Activated T-cell treated with anti-CD3 and anti-CD28 coated beads, Interleukin-2, amount 50 U/mL, for 48 hours (primary cell): Measurements from ENCODE around the gene GAB2.
"Not testable (repeated sequence)": the region's sequence is repeated elsewhere in the genome, so short reads cannot be mapped to it uniquely, and the experiment has no call there.

ENCODE experiments used
- DNase-seq, 2 experiments: peaks; one replicate each; pipeline ENCODE4 v3.0.0-alpha.2; 2020

Gene GAB2

GRCh38 chr11:78364128-78364751 lies 53.4 kb downstream of the GAB2 start:
- no peak for DNase-seq

GRCh38 chr11:78363024-78363619 lies 54.5 kb downstream of the GAB2 start:
- DNase-seq, result no peak

GRCh38 chr11:78361228-78361627 lies 56.4 kb downstream of the GAB2 start:
- DNase-seq, result no peak

GRCh38 chr11:78359921-78360320 lies 57.7 kb downstream of the GAB2 start:
- DNase-seq, result no peak

- not testable (repeated sequence) for DNase-seq
Observed at GRCh38 chr11:78357924-78358323, 59.7 kb downstream of the GAB2 start.

- DNase-seq, result not testable (repeated sequence)
Observed at GRCh38 chr11:78357425-78357824, 60.2 kb downstream of the GAB2 start.

GRCh38 chr11:78355742-78356141 lies 61.9 kb downstream of the GAB2 start:
- not testable (repeated sequence) for DNase-seq

GRCh38 chr11:78355309-78355705 lies 62.3 kb downstream of the GAB2 start:
- no peak for DNase-seq

- DNase-seq, result no peak
Observed at GRCh38 chr11:78354408-78355308, 63.0 kb downstream of the GAB2 start.

DNA sequence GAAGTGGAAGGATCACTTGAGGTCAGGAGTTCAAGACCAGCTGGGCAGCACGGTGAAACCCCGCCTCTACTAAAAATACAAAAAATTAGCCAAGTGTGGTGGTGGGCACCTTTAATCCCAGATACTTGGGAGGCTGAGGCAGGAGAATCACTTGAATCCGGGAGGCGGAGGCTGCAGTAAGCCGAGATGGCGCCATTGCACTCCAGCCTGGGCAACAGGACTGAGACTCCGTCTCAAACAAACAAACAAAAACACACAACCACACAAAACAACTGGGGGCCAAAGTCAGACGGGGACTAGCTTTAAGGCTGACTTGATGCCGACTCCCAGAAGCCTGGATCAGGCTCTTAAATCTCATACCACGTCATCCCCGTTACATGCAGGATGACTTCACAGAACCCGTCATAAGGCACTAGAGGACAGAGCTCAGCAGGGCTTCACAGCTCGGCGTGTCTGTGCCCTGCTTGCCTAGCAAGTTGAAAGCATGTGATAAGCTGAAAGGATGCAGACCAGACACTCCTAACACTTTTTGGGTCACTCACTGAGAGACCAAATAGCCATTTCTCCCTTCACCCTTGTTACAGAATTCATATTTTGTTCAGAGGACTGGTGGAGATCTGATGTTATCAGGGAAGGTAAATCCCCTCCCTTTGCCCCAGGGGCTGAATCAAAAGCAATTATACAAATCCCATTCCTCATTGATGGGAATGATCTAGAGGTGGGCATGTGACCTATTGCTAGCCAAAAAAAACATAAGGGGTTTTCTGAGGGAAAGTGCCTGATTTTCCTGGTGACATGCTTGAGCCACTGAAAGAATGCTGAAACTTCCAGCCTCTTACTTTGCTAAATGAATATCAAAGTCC lies 65.4 kb downstream of the GAB2 start:
- no peak for DNase-seq

DNA sequence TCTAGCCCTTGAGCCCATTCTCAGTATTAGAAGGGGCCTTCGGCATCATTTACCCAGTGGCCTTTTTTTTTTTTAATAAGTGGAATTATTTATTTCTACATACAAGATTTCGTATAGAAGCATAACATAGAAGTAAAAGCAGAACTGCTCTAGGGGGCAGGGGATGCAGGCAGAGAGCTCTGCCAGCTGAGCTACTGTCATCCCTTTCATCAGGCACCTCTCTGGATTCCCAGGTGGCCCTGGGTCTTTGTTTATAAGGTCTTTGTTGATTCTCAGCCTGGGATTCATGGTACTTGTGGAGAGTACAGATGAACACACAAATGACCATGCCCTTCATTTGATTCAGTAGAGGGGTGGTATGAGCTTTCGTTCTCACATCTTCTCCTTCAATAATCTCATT lies 66.4 kb downstream of the GAB2 start:
- no peak for DNase-seq

GRCh38 chr11:78350646-78351165 lies 66.9 kb downstream of the GAB2 start:
- no peak for DNase-seq

GRCh38 chr11:78350091-78350645 lies 67.5 kb downstream of the GAB2 start:
- no peak for DNase-seq

- no peak for DNase-seq
Observed at GRCh38 chr11:78349624-78350023, 68.0 kb downstream of the GAB2 start.

DNA sequence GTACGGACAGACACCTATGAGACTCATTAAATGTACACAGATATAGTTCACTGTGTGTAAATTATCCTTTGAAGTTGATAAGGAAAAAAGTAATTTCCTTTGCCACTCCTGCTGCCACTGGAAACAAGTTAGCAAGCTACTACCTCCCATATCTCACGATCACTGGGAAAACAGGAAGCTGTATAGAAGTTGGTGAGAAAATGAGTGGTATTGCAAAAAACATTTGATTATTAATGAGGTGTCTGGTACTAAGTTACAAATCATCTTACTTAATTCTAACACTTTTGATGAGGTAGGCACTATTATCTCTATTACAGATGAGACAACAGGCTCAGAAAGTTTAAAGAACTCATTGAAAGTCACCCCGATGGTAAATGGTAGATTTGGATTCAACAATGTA lies 68.5 kb downstream of the GAB2 start:
- no peak for DNase-seq

GRCh38 chr11:78347956-78348355 lies 69.7 kb downstream of the GAB2 start:
- DNase-seq, result no peak

GRCh38 chr11:78346799-78347198 lies 70.8 kb downstream of the GAB2 start:
- no peak for DNase-seq

DNA sequence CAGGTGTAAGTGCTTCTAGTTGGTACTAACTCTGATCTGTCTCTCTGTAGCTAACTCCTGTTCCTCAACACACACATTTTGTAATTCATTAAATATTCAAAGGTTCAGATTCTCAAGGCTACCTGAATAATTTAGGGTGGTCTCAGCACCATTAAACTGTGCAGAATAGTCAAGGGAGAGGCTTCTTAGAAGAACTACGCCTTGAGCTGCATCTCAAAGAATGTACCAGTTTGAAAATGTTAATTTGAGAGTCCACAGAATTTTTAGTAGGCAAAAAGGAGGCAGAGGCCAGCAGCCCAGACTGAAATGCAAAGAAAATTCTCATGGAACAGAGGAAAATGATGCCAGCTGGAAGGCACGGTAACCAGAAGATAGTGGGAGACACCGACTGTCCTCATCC lies 72.2 kb downstream of the GAB2 start:
- DNase-seq, result no peak

DNA sequence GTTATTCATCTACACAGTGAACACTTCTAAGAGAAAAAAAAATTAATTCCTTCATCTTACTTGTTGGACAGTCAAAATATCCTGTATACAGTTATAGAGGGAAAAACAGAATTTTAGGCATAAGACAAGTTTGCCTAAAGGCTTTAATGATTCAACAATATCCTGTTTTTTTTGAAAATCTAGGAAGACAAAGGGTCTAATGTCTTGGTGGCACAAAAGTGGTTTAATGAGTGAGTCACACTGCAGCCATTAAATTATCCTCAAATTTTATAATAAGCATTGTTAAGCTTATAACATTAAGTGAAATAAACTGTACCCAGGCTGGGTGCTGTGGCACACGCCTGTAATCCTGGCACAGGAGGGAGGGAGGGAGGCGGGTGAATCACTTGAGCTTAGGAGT lies 72.9 kb downstream of the GAB2 start:
- DNase-seq, result no peak

DNA sequence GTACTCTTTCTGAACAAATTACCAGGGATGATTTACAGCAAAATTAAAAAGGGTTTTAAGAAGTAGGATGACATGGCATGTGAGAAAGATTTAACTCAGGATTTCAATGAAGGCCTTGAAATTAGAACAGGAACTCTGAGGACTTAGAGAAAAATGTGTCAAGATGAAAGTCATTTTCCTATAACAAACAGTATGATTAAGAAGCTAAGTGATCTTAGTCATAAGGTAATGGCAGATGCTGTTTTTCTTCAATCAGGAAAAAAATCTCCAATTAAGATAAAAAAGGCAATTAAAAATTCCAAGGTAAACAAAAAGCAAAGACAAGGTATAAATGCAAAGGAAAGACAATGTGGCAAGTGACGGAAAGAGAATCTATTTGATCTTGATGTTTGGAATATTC lies 73.5 kb downstream of the GAB2 start:
- DNase-seq, result no peak

GRCh38 chr11:78343303-78343702 lies 74.3 kb downstream of the GAB2 start:
- DNase-seq, result no peak

DNA sequence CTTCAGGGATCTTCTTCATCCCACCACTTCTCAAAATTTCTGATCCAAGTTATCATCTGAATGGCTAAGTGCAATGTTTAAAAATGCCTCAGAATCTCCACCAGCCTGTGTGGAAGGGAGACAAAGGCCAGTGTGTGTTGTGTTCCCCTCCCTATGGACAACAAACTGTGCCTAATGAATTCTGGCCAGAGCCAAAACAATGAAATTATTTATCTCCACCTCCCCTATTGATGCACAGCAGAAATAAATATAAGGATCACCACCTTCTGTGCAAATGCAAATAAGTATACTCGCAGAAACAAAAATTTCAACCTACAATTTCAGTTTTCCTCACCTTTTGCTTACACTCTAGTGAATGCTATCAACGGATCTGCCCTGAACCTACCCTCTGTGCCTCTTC lies 75.8 kb downstream of the GAB2 start:
- no peak for DNase-seq
